ENCODE data around the gene RSRP1.
"Not testable (repeated sequence)": the region's sequence is repeated elsewhere in the genome, so short reads cannot be mapped to it uniquely, and the experiment has no call there.

The RSRP1 gene

GRCh38 chr1:25278358-25278757, 31.1 kb upstream of the RSRP1 start:
- not testable (repeated sequence) for H3K9me3 ChIP-seq (ENCODE audit: control insufficient read depth, low read length); H2AFZ ChIP-seq; H3K4me2 ChIP-seq (ENCODE audit: low read length); H3K9ac ChIP-seq; H3K4me3 ChIP-seq (ENCODE audit: low read depth, low read length); H3K4me1 ChIP-seq; H3K36me3 ChIP-seq (ENCODE audit: control insufficient read depth, insufficient read depth, low read length); H3K27me3 ChIP-seq (ENCODE audit: control insufficient read depth, insufficient read depth, low read length); H3K27ac ChIP-seq; H3K79me2 ChIP-seq

DNA sequence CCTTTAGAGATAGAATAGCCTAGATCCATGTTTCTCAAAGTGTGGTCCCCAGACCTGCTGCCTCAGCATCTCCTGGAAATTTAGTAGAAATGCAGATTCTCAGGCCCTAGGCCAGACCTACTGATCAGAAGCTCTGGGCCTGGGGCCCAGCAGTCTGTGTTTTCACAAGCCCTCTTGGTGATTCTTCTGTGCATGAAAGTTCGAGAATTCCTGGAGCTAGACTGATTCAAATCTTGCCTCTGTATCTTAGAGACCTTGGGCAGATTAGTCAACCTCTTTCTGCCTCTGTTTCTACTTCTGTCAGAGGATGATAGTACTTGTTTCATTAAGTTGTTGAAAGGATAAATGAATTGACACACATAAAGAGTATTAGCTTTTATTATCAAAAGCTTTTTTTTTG, 30.0 kb upstream of the RSRP1 start:
- H3K4me1 ChIP-seq; H3K36me3 ChIP-seq (ENCODE audit: control insufficient read depth, insufficient read depth, low read length); H3K4me2 ChIP-seq (ENCODE audit: low read length); H3K9ac ChIP-seq; H3K27ac ChIP-seq; H3K79me2 ChIP-seq; H3K27me3 ChIP-seq (ENCODE audit: control insufficient read depth, insufficient read depth, low read length); H3K4me3 ChIP-seq (ENCODE audit: low read depth, low read length); H3K9me3 ChIP-seq (ENCODE audit: control insufficient read depth, low read length); H2AFZ ChIP-seq: not testable (repeated sequence)

- not testable (repeated sequence) for H2AFZ ChIP-seq; H3K27ac ChIP-seq; H3K9me3 ChIP-seq (ENCODE audit: control insufficient read depth, low read length); H3K4me2 ChIP-seq (ENCODE audit: low read length); H3K4me3 ChIP-seq (ENCODE audit: low read depth, low read length); H3K9ac ChIP-seq; H3K36me3 ChIP-seq (ENCODE audit: control insufficient read depth, insufficient read depth, low read length); H3K79me2 ChIP-seq; H3K27me3 ChIP-seq (ENCODE audit: control insufficient read depth, insufficient read depth, low read length); H3K4me1 ChIP-seq
These were observed 28.4 kb upstream of the RSRP1 start for GRCh38 chr1:25275648-25276047.

DNA sequence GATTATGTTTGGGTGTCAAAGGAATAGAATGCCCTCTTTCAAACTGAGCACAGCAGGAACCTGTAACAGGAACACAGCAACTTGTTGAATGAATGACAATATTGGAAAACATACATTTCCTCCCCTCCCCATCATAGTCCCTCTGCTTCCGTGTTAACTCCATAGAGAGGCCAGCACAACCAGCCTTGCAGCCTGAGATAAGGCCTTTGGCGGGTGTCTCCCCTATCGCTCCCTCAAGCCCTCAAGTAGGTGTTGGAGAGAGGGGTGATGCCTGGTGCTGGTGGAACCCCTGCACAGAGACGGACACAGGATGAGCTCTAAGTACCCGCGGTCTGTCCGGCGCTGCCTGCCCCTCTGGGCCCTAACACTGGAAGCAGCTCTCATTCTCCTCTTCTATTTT, 25.0 kb upstream of the RSRP1 start, which contains the start of gene RHD:
TSS of gene RHD (plus strand) at position 272 of the 400 bp plus-strand sequence. CDS start at position 311, 39 bp downstream.
- not testable (repeated sequence) for H3K4me3 ChIP-seq (ENCODE audit: low read depth, low read length); H2AFZ ChIP-seq; H3K27me3 ChIP-seq (ENCODE audit: control insufficient read depth, insufficient read depth, low read length); H3K4me1 ChIP-seq; H3K9ac ChIP-seq; H3K9me3 ChIP-seq (ENCODE audit: control insufficient read depth, low read length); H3K36me3 ChIP-seq (ENCODE audit: control insufficient read depth, insufficient read depth, low read length); H3K27ac ChIP-seq; H3K79me2 ChIP-seq; H3K4me2 ChIP-seq (ENCODE audit: low read length)

GRCh38 chr1:25268143-25268760, 21.0 kb upstream of the RSRP1 start:
- not testable (repeated sequence) for H3K79me2 ChIP-seq; H3K4me1 ChIP-seq; H3K36me3 ChIP-seq (ENCODE audit: control insufficient read depth, insufficient read depth, low read length); H2AFZ ChIP-seq; H3K27me3 ChIP-seq (ENCODE audit: control insufficient read depth, insufficient read depth, low read length); H3K27ac ChIP-seq; H3K9ac ChIP-seq; H3K9me3 ChIP-seq (ENCODE audit: control insufficient read depth, low read length)
- Histone ChIP-seq H3K4me2 (ENCODE audit: low read length) (peak overlapping the region; percentile 76), H3K4me3 (ENCODE audit: low read depth, low read length) (peak overlapping the region; percentile 52)

DNA sequence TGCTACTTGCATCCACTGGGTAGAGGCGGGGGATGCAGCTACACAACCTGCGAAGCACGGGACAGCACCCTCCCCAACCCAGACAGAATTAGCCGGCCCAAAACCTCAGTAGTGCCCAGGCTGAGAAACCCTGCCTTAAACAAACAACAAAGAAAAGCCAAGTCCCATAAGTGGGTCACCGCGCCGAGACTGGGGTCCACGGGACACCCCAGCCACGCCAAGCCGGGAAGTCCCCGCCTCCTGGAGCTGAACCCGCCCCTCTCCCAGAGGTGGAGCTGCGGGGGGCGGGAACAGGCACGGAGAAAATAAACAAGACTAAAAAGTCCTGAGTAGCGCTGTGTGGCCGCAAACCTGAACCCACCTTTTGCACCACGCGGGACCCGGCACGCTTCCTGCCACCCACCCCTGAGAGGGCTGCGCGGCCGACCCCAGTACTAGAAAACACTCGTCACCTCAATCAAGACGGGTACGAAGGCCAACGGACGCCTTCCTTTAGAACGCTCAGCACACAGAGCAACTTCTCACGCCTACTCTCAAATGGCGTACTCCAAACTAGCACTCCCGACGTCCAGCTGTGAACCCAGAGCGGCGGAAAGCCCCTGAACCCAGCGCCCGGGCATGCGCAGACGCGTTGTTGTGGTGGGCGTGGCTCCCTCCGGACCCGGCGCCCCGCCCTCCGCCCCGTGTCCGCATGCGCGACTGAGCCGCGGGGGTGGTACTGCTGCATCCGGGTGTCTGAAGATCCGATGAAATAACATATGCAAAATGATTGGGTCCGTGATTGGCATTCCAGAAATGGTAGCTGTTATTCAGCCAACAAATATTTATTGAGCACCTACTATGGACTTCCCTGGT, 20.3 kb upstream of the RSRP1 start:
- H3K4me1 ChIP-seq; H3K36me3 ChIP-seq (ENCODE audit: control insufficient read depth, insufficient read depth, low read length); H3K9me3 ChIP-seq (ENCODE audit: control insufficient read depth, low read length); H3K27me3 ChIP-seq (ENCODE audit: control insufficient read depth, insufficient read depth, low read length); H2AFZ ChIP-seq; H3K9ac ChIP-seq; H3K27ac ChIP-seq; H3K79me2 ChIP-seq: not testable (repeated sequence)
- peak overlapping the region; percentile 76 for H3K4me2 ChIP-seq (ENCODE audit: low read length)
- peak overlapping the region; percentile 52 for H3K4me3 ChIP-seq (ENCODE audit: low read depth, low read length)

- not testable (repeated sequence) for H3K27ac ChIP-seq
These were observed 19.5 kb upstream of the RSRP1 start for GRCh38 chr1:25266554-25267287.

GRCh38 chr1:25260336-25260735, 13.1 kb upstream of the RSRP1 start:
- H3K4me1 ChIP-seq; H3K36me3 ChIP-seq (ENCODE audit: control insufficient read depth, insufficient read depth, low read length); H3K9ac ChIP-seq; H3K79me2 ChIP-seq; H3K27me3 ChIP-seq (ENCODE audit: control insufficient read depth, insufficient read depth, low read length); H2AFZ ChIP-seq; H3K9me3 ChIP-seq (ENCODE audit: control insufficient read depth, low read length); H3K4me3 ChIP-seq (ENCODE audit: low read depth, low read length); H3K4me2 ChIP-seq (ENCODE audit: low read length); H3K27ac ChIP-seq: not testable (repeated sequence)

More at GRCh38 chr1:25266554-25267287, 19.5 kb upstream of the RSRP1 start:
- not testable (repeated sequence) for H3K4me1 ChIP-seq; H3K9ac ChIP-seq; H3K79me2 ChIP-seq; H3K9me3 ChIP-seq (ENCODE audit: control insufficient read depth, low read length); H2AFZ ChIP-seq; H3K36me3 ChIP-seq (ENCODE audit: control insufficient read depth, insufficient read depth, low read length); H3K27me3 ChIP-seq (ENCODE audit: control insufficient read depth, insufficient read depth, low read length)
- Histone ChIP-seq H3K4me2 (ENCODE audit: low read length) (peak overlapping the region; percentile 25), H3K4me3 (ENCODE audit: low read depth, low read length) (peak overlapping the region; percentile 43)

DNA sequence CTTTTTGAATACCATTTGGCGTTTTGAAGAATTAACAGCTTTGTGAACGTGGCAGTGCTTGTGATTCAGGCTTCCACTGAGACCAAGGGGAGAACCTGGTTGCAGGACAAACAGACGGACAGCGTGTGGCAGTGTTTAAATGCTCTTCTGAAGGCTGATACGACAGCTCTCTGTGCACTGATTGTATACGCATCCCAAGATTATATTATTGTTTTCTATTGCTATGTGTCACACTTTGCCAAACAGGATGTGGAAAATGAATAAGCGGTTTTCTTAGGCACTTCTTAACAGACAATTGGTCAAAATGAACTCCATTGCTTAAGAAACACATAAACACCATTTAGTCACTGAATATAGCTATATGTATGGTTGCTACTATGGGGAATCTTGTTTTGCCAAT, 12.6 kb upstream of the RSRP1 start:
- not testable (repeated sequence) for H3K79me2 ChIP-seq; H3K9ac ChIP-seq; H2AFZ ChIP-seq; H3K27ac ChIP-seq; H3K4me1 ChIP-seq; H3K36me3 ChIP-seq (ENCODE audit: control insufficient read depth, insufficient read depth, low read length); H3K4me3 ChIP-seq (ENCODE audit: low read depth, low read length); H3K4me2 ChIP-seq (ENCODE audit: low read length); H3K9me3 ChIP-seq (ENCODE audit: control insufficient read depth, low read length); H3K27me3 ChIP-seq (ENCODE audit: control insufficient read depth, insufficient read depth, low read length)

Measured in parathyroid adenoma (tissue), 2 donors.